AG09309 (cell line): ENCODE data around the gene LRP6.

ENCODE experiments used
- DNase-seq: peaks from one replicate; pipeline ENCODE4 v3.0.0-alpha.2; 2010; ENCODE audit warnings: low read depth
- H3K4me3 ChIP-seq: 2 replicates; pipeline ENCODE4 v1.5.1; 2011; ENCODE audit warnings: mild to moderate bottlenecking, low read depth, low read length, moderate library complexity; ENCODE audit not compliant: control insufficient read depth
- TF ChIP-seq, protein P1 (sequence below): IDR thresholded peaks from 2 replicates; pipeline ENCODE4 v1.5.1; 2011; ENCODE audit warnings: mild to moderate bottlenecking, low read depth, low read length, inconsistent platforms; ENCODE audit not compliant: insufficient read depth, control insufficient read depth; ENCODE audit errors: missing control alignments

Gene LRP6

DNA sequence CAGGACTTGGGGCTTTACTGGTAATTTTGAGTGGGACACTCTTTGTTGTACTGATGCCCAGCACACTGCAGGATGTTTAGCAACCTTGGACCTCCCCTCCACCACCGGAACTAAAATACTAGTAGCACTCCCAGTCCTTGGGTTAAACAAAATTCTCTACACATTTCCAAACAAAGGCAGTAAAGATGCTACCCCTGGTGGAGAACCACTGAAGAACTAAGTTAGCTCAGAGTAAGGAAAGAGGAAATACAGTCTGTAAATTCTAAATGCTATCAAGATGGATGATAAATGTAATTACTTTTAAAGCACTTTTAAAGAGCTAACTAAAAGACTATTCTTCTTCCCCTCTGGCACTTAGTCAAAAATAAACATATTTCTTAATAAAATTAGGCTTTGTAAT is 64.1 kb downstream of the LRP6 start:
- DNase-seq = no peak
- TF ChIP-seq, protein P1, sequence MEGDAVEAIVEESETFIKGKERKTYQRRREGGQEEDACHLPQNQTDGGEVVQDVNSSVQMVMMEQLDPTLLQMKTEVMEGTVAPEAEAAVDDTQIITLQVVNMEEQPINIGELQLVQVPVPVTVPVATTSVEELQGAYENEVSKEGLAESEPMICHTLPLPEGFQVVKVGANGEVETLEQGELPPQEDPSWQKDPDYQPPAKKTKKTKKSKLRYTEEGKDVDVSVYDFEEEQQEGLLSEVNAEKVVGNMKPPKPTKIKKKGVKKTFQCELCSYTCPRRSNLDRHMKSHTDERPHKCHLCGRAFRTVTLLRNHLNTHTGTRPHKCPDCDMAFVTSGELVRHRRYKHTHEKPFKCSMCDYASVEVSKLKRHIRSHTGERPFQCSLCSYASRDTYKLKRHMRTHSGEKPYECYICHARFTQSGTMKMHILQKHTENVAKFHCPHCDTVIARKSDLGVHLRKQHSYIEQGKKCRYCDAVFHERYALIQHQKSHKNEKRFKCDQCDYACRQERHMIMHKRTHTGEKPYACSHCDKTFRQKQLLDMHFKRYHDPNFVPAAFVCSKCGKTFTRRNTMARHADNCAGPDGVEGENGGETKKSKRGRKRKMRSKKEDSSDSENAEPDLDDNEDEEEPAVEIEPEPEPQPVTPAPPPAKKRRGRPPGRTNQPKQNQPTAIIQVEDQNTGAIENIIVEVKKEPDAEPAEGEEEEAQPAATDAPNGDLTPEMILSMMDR = no peak
- H3K4me3 ChIP-seq = no peak overlapping the region

DNA sequence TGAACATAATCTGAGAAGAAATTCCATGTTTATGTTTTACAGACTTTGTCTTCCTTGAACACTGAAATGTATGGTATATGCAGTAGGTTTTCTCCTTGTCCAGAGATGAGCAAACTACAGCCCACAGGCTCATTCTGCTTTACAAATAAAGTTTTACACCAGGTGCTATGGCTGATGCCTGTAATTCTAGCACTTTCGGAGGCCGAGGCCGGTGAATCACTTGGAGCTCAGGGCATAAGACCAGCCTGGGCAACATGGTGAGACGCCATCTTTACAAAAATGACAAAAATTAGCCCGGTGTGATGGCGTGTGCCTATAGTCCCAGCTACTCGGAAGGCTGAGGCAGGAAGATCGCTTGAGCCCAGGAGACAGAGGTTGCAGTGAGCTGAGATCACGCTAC is 64.7 kb downstream of the LRP6 start:
- TF ChIP-seq, protein P1 = no peak
- no peak for DNase-seq
- no peak overlapping the region for H3K4me3 ChIP-seq

DNA sequence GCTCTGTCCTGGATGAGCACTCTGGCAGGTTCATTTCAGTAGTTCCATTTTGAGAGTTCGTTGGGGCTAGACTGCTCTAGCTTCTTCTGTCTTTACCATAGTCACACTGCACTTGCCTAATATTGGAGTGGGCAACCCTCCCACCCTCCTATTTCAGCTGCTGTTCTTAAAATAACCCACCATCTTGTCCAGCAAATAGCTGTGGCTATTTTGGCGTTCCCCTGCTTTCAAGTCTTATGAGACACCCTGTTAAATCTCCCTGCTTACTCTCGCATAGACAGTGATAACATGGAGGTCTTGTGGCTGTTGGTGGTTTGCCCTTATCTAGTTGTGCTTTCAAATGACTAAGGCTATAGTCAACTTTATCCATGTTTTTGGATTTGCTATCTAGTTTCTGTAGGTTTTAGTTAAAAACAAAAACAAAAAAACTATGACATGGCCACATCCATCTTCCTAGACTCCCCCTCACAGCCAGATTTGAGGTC is 65.5 kb downstream of the LRP6 start:
- DNase-seq = no peak
- TF ChIP-seq, protein P1 = no peak
- H3K4me3 ChIP-seq = no peak overlapping the region

DNA sequence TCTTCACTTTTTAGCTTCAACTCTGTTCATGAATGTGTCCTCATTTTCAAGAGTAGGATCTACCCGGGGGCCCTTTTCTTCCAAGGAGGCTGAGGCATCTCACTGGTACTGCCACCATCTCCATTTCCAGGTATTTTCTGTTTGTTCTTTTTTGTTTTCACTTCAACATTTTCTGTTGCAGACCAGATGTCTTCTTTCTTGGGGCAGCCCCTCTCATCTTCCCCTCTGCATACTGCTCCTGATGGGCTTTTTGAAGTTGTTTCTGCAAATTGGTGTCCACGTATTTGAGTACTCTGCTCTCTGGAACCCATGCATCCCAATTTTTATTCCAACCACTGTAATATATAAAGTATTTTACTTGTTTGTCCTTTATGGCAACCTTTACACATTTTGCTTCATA is 66.5 kb downstream of the LRP6 start:
- TF ChIP-seq, protein P1 = no peak
- DNase-seq = no peak
- H3K4me3 ChIP-seq = no peak overlapping the region

DNA sequence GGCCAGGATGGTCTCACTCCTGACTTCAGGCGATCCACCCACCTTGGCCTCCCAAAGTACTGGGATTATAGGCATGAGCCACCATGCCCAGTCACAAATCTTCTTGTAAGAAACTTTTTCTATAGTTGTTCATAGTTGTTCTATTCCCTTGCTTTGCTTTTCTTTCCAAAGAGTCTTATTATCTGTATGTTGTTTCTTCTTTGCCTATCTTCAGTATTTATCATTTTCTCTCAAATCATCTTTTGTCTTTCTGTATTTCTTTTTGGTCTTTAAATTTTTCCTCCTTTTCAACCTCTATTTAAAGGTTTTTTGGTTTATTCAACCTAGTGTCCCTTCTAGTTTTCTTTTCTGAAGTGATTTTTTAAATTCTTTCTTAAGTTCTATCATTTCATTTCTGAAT is 68.7 kb downstream of the LRP6 start:
- TF ChIP-seq, protein P1 = no peak
- no peak for DNase-seq
- no peak overlapping the region for H3K4me3 ChIP-seq

DNA sequence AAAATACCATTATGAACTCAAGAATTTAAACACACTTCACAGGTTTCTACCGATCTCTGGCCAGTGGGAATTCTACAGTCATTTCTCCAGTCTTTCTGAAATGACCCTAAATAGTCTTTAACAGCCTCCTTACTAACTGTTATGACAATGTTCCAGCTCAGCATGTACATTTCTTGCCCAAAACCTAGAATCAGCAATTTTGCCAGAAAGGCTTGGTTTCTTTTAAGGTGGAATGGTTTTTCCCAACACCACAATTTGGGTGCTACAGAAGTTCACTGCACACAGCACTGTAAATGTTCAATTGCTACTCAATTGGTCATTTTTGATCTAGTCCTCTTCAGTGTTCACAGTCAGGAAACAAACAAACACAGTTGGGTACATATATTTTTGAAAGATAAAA is 69.7 kb downstream of the LRP6 start:
- no peak for DNase-seq
- TF ChIP-seq, protein P1 = no peak
- H3K4me3 ChIP-seq = no peak overlapping the region

DNA sequence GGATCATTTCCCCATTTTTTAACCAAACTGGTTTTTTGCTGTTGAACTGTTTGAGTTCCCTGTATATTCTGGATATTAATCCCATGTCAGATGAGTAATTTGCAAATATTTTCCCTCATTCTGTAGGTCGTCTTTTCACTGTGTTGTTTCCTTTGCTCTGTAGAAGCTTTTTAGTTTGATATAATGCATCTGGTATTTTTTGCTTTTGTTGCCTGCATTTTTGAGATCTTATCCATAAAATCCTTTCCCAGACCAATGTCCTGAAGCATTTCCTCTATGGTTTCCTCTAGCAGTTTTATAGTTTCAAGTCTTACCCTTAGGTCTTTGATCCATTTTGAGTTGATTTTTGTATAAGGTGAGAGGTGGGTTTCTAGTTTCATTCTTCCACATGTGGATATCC is 71.3 kb downstream of the LRP6 start:
- no peak overlapping the region for H3K4me3 ChIP-seq
- TF ChIP-seq, protein P1 = no peak
- no peak for DNase-seq
